Amniotic stem cell (primary cell): ENCODE data around the gene MLN.

Experiments
- DNase-seq: peaks from one replicate; lab custom pipeline; 2025; lab: John Stamatoyannopoulos, UW

MLN gene

DNA sequence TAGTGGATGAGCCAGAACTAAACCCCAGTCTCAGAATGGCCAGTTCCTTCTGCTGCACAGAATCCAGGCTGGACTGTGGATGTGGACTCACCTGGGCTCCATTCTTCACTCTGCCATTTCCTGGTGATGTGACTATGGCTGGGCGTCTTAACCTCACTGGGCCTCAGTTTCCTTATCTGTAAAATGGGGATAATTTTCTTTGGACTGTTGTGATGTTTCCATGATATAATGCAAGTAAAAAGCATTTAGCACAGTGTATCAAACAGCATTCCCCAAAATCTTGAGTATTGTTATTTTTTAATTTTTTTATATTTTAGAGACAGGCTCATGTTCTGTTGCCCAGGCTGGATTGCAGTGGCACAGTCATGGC is 51.2 kb downstream of the MLN start:
- DNase-seq, result no peak

GRCh38 chr6:33751771-33752645 is 51.8 kb downstream of the MLN start:
- DNase-seq, result no peak

DNA sequence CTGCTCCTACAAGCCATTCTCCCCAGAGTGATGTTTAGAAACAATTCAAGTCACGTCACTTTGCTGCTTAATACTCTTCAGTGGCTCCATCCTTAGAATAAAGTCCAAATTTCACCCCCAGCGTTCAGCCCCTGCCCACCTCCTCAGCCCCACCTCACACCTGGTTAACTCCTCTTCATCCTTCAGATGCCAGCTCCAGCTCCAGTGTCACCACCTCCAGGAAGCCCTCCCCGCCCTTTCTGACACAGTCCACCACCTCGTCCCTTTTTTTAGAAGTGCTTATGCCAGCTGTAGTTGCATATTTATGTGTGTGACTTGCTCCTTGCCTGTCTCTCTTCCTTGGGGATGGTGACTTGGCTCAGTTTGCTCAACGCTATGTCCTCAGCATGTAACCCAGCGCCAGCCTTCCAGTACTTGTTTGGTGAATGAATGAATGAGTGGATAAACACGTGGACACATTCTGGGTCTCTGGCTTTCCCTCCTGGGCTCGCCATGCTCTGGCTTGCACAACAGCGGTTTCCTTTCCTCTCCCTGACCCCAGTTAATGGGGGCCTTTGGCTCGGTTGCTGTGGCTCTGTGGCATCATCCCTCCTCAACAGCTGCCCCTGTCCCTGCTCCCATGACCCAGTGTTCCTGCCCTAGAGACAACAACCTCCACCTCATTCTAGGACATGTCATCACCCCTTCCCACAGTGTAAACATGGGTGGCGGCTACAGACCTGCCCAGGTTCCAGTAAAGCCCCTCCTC is 53.4 kb downstream of the MLN start:
- no peak for DNase-seq

GRCh38 chr6:33749401-33749800 is 54.4 kb downstream of the MLN start:
- no peak for DNase-seq

- no peak for DNase-seq
Observed at GRCh38 chr6:33748841-33749240, 55.0 kb downstream of the MLN start.

DNA sequence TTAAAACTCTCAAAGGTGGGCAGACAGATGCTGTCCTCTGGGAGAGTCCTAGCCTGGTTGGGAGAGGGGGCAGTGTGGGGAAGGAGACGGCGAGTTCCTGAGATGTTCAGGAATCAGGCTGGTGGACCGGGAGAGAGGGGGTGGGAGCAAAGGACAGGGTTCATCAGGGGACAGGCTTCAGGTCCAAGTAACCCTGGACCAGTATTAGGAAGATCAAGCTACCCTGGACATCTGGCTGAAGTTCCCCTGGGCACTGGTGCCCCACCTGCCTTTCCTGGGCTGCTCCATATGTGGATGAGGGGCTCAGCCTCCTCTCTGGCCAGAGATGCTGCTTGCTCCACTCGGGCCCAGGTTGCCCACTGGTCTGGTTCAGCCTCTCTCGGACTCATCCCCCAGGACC is 56.0 kb downstream of the MLN start:
- DNase-seq, result no peak

- no peak for DNase-seq
Observed at GRCh38 chr6:33746651-33747100, 57.1 kb downstream of the MLN start, which contains the start of gene IP6K3. Gene IP6K3, minus strand, starts transcription at chr6:33746905. Its CDS starts 11,429 bp downstream, at chr6:33735476.

DNA sequence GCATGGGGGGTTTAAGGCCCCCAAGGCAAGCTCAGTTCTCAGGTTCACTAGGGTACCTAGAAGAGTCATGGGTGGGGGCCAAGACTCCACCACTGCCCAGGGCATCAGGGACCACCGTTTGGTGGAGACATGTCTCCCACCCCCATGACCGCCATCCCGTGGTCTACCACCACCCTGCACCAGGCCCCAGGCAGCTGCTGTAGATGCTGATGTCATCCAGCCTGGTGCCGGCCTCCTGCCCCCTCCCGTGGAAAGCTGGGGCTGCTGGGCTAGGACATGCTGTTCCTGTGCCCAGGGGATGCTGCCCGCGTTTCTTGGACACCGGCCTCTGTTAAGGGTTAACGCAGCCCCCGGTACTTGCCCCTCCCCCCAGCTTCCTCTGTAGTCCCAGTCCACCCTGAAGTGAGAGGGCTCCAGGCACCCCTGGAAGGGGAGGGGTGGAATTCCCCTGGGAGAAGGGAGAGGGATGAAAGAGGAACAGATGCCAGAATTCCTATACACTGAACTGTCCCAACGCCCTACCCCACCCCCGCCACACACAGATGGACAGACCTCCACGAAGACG is 57.7 kb downstream of the MLN start:
- no peak for DNase-seq

DNA sequence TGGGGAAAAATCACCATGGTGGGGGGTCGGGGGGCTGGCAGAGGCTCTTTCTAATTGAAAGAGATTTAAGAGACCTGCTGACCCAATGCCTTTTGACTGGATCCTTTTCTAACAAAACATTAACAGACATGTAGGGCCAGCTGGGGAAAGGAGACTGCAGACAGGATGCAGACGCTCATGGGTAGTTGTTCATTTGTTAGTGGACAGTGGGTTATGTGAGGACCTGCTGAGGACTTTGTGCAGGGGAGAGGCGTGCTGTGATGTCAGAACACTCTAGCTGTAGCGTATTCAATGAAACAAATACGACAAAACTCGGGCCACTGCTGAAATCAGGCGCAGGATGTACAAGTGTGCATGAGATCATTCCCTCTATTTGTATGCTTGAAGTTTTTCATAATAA is 58.3 kb downstream of the MLN start:
- DNase-seq, result no peak

DNA sequence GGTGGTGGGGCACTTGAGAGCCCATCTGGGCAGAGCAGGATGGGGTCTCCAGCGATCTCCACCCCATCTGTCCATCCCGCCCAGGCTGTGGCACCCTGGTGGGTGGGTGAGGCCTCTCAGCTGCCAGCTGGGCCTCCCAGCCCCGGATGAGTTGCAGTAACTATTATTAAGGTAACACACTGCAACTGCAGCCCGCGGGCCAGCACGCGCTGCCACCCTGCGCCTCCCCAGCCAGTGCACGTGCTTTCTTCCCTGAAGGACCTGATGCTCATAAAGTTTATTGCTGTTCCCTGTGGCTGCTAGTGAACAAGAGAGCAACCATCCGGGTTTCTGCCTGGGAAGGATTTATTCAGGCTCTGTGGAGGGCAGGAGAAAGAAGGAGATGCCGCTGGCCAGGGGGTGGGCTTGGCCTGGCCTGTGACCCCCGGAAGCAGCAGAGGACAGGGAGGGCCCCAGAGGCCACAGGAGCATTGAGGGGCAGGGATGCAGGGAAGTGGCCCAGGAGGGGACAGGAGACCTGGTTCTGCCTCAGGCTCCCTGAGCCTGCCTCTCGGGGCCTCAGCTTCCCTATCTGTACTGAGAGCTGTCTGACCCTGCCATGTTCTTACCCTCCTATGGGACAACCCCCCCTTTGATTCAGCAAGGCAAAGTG is 58.8 kb downstream of the MLN start:
- DNase-seq, result no peak
